Keratinocyte (primary cell): ENCODE data around the gene DGKI.

Experiments
- CTCF ChIP-seq, 3 experiments: IDR thresholded peaks in 1 of 3; conservative IDR thresholded peaks in 1 of 3; optimal IDR thresholded peaks in 1 of 3; 2 replicates in 2 of 3; 3 replicates in 1 of 3; pipeline versions ENCODE3 to v1.5.1; 2011; ENCODE audit warnings: low read length in 3 of 3, mild to moderate bottlenecking in 3 of 3, moderate library complexity in 2 of 3, control low read depth in 1 of 3, inconsistent platforms in 1 of 3; ENCODE audit not compliant: insufficient read depth in 2 of 3; ENCODE audit errors: extremely low read depth in 1 of 3
- EZH2 ChIP-seq: IDR thresholded peaks from one replicate; pipeline ENCODE4 v1.6.1; 2012; ENCODE audit warnings: inconsistent platforms, mild to moderate bottlenecking, low read length, moderate library complexity

- no peak for TF ChIP-seq CTCF (optimal IDR thresholded peaks at IDR 0.05 in 1 of 3, IDR thresholded peaks at IDR 0.05 in 1 of 3, conservative IDR thresholded peaks at IDR 0.05 in 1 of 3; ENCODE audit: extremely low read depth in 1 of 3, insufficient read depth in 2 of 3, low read length in 3 of 3)
- no peak for TF ChIP-seq EZH2
Measured at GRCh38 chr7:137704723-137705122, 142.1 kb downstream of the DGKI start.
